HG02798 (cell line): ENCODE results near the gene TLL1.

Experiments used
- ATAC-seq: cut with Tn5 transposase; IDR thresholded peaks from one replicate; pipeline ENCODE4 v1.9.1; 2021; ENCODE audit warnings: mild to moderate bottlenecking; ENCODE audit not compliant: unreplicated experiment, poor library complexity

Gene TLL1

GRCh38 chr4:165879641-165880040, 6.6 kb downstream of the TLL1 start:
- no peak for ATAC-seq

DNA sequence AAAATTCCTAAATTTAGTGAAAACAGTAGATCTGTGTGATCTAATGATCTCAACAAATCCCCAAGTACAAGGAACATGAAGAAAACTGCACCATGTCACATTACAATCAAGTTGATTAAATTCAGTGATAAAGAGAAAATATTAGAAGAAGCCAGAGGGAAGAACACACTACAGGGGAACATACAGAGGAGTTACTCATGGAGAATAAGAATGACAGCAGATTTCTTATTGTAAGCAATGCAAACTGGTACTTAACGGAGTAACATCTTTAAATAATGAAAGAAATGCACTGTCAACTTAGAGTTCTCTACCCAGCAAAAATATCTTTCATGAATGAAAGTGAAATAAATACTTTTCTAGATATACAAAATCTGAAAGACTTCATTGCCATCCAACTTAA, 21.1 kb downstream of the TLL1 start:
- ATAC-seq: no peak

DNA sequence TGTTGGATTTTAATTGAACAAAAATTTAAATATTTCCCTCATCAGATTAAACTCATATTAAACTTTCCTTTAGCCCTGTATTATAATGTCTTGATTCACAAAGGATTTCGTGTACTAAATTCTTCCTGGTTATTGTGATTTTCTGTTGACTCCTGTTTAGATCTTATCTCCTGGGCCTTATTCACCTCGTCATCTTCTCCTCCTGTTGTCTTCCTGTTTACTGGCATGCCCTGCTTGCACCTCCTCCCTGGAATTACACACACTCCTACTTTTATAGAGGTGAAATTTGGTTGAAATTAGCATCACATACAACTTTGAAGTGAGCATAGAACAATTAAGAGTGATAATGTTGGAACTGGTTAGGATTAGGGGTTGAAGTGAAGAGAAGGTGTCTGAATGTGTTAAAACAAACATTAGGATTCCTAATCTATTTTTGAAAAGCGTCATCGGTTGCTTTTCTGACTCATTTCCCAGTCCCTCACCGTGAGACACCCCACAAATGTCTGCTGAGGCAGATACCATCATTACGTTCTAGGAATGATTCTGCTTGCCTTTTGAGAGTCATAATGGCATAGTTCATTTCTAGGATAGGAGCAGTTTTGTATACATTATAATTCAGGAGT, 32.5 kb downstream of the TLL1 start:
- ATAC-seq: no peak

GRCh38 chr4:165906272-165906671, 33.2 kb downstream of the TLL1 start:
- no peak for ATAC-seq

DNA sequence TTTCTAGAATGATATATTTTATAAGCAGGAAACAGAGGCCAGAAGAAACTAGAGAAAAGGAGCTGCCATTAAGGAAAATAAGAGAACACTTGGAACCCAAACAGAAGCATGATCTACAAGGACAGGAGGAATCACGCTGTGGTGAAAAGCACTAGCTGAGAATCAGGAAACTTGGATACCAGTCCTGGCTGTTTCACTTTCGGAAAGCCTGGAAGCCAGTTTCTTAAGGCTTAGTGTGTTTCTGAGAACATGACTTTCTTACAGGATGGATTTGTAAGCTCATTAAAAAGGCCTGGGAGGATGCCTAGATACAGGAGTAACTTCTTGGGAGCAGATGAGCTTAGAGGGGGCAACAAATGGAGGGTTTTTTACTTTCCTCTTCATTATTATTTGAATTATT, 36.9 kb downstream of the TLL1 start:
- no peak for ATAC-seq

DNA sequence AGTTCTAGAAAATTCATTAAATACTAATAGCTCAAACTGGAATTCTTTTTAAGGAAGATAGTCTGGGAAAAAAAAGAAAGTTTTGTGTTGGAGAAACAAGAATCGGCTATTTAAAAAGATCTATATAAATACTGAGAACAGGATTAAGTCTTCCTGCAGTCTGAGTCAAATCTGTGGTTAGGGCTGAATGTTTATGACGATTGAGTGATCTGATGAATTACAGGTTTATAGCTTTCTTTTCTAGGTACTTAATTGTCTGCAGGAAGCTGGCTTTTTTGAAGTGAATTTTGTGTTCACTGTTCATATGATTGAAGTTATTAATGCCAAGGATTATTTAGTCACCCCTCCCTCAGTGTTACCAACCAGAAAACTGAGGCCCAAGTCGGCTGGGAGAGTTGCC, 42.2 kb downstream of the TLL1 start:
- ATAC-seq: no peak

DNA sequence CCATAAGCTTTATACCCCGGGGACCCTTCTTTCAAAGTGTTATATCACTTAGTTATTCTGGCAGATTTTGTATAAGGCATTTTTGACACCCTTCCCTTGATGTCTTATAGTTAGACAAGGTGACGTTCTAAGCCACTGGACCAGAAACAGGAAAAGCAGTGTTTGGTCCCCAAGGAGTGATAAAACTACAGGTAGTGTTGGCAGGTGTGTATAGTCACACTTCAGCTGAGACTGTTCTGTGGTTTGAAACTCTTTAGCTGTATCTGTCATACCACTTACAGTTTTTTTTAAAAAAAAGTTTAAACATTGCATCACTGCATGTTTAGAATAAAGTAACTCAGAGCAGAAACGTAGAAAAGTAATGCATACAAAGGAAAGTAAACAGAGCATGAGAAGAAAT, 48.5 kb downstream of the TLL1 start:
- ATAC-seq: no peak

DNA sequence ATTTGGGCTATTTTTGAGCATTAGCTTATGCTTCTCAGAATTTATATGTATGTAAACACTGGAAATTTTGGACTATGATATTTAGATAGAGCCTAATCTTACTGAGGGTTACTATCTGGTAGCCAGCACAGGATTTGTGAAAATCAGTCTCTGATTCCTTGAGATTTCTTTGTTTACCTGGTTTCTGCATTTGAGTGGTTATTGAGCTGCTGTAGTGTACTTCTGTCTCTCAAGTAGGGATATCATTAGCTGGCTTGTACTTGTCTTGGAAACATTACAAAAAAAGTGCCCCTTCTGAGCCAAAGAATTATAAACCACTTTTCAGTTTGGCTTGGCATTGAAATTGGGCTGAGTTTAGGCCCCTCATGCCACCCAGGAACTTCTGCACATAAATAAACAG, 49.7 kb downstream of the TLL1 start:
- no peak for ATAC-seq

GRCh38 chr4:165926307-165926706, 53.3 kb downstream of the TLL1 start:
- ATAC-seq: no peak

DNA sequence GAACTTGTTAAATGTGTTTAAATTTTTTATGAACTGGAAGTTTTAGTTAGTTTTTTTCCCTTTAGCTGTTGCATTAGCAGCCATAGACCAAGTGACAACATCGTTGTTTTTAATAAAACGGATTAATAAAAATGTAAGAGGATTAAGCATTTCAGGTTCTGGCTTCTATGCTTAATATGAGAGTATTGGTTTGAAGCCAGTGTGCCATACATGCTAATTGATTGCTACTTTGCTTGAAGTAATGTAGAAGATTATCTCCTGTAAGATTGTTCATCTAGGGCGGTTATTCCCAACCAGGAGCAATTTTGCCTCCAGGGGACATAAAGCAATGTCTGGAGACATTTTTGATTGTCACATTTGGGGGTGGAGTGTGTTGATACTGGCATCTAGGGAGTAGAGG, 54.3 kb downstream of the TLL1 start:
- no peak for ATAC-seq

DNA sequence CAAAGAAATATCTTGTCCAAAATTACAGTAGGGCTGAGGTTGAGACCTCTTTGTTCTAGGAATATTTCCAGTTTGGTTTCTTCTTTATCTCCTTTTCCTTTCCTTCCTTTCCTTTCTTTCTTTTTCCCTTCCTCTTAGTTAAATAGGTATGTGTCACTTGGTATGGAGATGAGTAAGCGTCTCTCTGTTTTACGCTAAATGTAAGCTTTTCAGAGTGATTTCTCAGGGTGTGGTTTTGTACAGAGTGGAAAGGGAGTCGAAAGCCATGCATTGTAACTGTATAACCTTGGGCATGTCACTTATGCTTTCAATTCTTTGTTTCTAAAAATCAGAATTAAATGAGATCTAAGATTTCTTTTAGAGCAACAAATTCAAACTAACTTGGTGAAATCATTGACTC, 54.8 kb downstream of the TLL1 start:
- no peak for ATAC-seq

DNA sequence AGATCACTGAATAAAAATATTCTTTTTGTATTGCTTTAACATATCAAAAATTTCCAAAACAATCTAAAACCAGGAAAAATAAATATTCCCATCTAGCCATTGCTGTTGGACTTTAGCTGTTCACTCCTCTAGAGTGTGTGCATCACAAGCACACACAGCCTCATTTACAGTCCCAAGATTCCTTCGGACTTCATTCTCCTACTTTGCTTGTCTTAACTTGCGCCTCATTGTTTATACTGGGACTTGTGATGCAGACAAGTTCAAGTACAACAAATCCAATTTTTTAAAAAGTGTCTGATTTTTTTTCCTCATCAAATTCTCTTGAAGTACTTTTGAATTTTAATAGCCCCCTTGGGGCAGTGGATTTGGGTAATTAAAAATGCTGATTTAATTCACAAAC, 55.6 kb downstream of the TLL1 start:
- ATAC-seq: no peak

DNA sequence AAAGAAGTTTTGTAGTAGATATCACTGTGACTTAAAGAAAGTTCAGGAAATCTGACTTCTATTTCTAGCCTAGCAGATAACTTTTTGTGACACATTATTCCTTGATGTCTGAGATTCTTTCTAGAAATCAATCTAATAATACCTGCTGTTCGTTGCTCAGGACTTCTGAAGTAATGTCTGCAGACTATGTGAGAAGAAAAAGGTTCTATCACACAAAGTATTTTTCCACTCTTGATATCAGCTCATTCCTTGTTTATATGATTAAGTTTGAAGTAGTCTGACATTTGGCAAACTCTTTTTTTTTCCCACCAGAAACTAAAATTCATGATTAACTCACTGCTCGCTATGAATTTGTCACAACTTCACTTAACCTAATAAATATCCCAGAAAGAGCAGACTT, 56.6 kb downstream of the TLL1 start:
- ATAC-seq: no peak

- ATAC-seq: no peak
Observed at GRCh38 chr4:165931741-165932140, 58.7 kb downstream of the TLL1 start.

DNA sequence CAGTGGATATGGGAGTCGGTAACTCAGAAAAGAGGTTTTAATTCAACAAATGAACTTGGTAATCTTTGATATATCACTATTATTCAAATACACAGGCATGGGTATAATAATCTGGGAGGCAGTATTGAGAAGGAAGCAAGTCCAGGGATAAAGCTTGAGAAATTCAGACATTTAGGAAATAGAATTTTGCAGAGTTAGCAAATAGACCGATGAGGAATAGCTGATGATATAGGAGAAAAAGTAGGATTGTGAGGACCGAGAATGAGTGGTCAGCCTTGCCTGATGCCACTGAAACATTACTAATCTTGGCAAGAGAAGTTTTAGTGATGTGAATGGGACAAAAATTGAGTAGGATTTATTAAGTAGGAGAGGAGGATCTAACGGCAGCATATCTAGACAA, 71.9 kb downstream of the TLL1 start:
- no peak for ATAC-seq

DNA sequence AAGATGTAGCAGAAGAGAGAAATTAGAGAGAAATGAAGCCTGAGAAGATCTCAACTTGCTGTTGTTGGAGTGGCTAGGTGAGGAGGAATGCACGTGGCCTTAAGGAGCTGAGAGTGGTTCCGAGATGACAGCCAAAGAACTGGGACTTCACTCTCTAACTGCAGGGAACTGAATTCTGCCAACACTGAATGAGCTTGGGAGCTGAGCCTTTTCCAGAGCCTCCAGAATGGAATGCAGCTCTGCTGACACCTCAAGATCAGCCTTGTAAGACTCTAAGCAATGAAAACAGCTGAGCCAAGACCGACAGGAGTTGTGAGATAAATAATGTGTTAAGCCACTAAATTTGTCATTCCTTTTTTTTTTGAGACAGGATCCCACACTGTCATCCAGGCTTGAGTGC, 73.0 kb downstream of the TLL1 start:
- no peak for ATAC-seq

DNA sequence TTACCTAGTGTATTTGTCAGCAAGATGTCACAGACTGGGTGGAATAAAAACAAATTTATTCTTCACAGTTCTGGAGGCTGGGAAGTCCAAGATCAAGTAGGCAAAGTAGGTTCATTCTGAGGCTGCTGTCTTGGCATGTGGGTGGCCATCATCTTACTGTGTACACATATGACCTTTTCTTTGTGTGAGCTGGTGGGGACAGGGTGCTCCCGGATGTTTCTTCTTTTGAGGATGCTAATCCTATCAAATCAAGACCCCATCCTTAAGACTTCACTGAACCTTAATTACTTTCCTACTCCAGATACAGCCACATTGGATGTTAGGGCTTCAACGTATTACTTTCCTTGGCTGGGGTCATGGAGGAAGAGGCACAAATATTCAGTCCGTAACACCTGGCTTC, 74.0 kb downstream of the TLL1 start:
- ATAC-seq: no peak

- ATAC-seq: no peak
Observed at GRCh38 chr4:165953181-165953580, 80.1 kb downstream of the TLL1 start.

DNA sequence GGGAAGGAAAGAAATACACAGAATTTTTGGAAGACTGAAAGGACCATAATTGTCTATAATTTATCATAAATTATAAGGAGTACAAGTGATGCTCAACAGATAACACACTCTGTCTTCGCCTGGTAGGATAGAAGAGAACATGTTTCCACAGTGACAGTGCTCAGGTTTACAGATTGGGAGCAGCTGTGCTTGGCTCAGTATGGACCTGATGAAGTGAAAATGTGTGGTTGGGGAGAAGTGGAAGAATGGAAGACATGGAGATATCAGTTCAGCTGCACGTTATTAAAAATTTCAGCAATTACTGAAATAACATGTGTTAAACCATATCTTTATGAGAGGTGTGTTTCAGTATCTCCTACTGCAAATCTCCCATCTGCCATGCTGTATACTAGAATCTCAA, 90.6 kb downstream of the TLL1 start:
- no peak for ATAC-seq

DNA sequence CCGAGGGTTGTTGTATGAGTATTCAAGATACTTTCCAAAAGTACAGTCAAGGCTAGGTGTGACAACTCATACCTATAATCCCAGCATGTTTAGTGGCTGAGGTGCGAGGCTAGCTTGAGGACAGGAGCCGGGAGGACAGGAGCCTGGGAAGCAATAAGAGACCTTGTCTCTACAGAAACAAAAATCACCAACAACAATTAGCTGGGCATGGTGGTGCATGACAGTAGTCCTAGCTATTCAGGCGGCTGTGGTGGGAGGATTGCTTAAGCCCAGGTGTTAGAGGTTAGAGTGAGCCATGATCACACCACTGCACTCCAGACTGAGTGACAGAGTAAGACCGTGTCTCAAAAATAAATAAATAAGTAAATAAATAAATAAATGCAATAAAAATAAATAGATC, 91.6 kb downstream of the TLL1 start:
- ATAC-seq: no peak

GRCh38 chr4:165965503-165965902, 92.5 kb downstream of the TLL1 start:
- ATAC-seq: no peak

- ATAC-seq: no peak
Observed at GRCh38 chr4:165966833-165967232, 93.8 kb downstream of the TLL1 start.

DNA sequence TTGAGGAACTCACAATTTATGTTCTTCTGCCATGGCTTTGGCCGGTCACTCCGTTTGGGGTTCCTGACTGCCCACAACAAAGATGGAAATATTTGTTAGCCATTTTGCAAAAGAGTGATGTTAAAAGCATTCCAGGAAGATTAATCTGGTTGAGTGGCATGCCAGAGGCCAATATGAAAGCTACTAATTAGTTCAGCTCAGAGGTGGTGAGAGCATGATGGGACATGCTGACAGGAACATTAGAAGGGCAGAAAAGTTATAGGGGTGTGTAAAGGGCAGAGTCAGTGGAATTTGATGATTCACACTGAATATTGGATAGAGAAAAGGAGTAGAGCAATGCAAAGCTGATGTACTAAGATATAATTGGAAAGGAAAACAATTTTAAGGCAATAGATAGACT, 94.4 kb downstream of the TLL1 start:
- no peak for ATAC-seq
